Measurements from ENCODE around the gene TTF2.
"Not testable (repeated sequence)": the region's sequence is repeated elsewhere in the genome, so short reads cannot be mapped to it uniquely, and the experiment has no call there.

The TTF2 gene

DNA sequence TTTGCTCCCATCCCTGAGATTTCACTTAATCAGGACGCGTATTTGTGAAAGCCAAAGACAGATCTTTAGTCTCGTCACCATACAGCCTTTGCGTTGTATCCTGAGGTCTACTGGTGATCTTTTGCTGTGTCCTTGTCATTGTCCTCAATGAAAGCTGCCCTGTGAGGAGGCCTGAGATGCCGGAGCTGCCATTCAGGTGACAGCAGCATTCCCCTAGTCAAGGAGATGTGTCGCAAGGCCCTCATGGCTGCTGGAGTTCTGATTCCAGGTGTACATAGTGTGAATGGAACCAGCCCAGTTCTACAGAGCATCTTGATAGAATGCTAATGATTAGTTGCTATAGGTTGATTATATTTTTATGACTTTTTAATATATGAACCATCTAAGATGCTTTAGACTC lies 24.1 kb downstream of the TTF2 start:
- intact Hi-C loops (cut with DNase I), result no loop called here
- no peak for DNase-seq

- DNase-seq, result no peak
- intact Hi-C loops (cut with DNase I), result no loop called here
These were observed 27.6 kb downstream of the TTF2 start for GRCh38 chr1:117087686-117088085.

DNA sequence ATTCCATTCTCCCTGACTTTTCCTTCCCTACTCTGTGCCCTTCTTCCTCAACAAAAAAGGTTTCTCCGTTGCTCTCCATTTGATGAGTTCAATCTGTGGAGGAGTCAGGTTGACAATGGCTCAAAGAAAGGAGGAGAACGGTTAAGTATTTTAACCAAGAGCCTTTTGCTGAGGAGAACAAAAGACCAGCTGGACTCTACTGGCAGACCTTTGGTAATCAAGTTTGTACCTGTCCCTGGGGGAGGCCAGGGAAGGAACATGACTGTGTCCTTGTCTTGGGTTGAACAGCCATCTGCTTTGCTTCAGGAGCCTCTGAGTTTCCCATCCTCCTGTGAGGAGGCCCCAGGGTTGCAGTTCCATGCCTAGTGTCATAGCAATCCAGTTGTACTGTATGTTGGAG lies 29.9 kb downstream of the TTF2 start:
- intact Hi-C loops (cut with DNase I), result no loop called here

DNA sequence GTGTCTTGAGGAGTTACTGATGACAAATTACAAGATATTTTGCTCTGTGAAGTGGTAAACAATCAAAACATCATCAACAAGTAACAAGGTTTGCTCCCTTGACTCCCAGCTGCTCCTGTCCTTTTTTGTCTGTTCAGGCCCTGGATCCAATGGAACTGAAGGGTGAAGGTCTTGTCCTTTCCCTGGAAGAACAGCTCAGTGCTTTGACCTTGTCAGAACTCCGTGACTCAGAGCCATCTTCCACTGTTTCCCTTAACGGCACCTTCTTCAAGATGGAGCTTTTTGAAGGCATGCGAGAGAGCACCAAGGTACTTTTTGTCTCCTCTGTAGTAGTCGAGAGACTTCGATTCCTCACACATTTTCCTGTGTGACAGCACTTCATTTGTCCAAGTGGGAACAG lies 32.5 kb downstream of the TTF2 start:
- intact Hi-C loops (cut with DNase I), result no loop called here
- no peak for DNase-seq

More for the DNA sequence above, 29.9 kb downstream of the TTF2 start:
- no peak for DNase-seq

DNA sequence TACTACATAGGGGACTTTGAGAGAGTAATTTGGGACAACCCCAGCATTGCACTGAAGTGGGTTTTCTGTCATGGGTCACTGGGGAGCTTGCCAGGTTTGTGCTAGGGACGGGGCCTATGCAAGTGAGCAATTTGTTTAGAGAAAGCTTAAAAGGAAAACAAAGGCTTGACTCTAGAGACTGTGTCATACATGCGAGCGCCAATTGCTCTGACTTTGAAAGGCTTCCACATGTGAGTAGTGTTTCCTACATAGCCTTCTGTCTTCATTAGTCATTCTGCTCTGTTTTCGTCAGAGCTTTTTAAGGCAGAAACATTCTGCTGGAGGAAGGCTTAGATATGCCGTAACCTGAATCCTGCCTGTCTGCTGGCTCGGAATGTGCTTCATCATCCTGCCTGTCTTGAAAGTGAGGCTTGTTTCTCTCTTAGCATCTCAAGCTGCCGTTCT lies 33.0 kb downstream of the TTF2 start:
- intact Hi-C loops (cut with DNase I), result no loop called here
- peak in 4 of 10 donors; percentile 22 to 86 (median 46) for DNase-seq

GRCh38 chr1:117093870-117094621 lies 33.9 kb downstream of the TTF2 start:
- DNase-seq, result no peak
- intact Hi-C loops (cut with DNase I), result no loop called here

- intact Hi-C loops (cut with DNase I), result no loop called here
- DNase-seq, result no peak
These were observed 34.9 kb downstream of the TTF2 start for GRCh38 chr1:117094841-117095604.

DNA sequence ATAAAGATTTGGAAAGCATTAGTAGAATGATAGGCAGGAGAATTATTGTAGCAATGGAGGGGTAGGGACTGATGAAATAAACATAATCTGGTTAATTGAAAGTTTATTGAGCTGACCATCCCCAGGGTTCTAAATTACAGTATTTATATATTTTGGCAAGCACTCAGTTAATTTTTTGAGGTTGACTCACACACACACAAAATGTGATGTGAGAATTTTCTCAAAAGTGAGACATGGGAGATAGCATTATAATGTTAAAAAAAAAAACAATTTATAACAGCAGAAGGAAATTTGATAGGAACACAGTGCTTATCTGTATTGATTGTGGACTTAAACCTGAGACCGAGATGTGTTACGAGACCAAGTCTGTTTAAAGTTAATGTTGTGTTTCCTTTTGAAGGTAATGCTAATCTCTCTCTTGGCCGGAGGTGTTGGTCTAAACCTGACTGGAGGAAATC lies 36.9 kb downstream of the TTF2 start:
- intact Hi-C loops (cut with DNase I), result no loop called here
- DNase-seq, result no peak

DNA sequence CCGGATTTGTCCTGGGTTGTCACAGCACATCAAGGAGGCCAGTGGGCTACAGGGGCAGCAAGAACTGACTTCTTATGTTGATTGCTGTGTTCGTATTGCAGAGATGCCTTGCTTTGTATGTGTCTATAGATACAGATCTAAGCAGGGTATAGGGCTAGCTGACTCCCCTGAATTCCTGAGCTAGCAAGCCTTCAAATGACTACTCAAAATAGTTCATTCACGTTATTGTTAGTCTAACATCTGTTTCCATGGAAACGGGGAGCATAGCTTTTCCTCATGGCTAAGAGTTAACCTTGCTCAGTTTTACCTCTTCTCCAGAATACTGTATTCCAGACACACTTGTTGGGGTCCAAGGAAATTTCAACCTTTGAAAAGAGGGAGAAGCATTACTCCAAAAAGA lies 37.3 kb downstream of the TTF2 start:
- no peak for DNase-seq
- intact Hi-C loops (cut with DNase I), result no loop called here

DNA sequence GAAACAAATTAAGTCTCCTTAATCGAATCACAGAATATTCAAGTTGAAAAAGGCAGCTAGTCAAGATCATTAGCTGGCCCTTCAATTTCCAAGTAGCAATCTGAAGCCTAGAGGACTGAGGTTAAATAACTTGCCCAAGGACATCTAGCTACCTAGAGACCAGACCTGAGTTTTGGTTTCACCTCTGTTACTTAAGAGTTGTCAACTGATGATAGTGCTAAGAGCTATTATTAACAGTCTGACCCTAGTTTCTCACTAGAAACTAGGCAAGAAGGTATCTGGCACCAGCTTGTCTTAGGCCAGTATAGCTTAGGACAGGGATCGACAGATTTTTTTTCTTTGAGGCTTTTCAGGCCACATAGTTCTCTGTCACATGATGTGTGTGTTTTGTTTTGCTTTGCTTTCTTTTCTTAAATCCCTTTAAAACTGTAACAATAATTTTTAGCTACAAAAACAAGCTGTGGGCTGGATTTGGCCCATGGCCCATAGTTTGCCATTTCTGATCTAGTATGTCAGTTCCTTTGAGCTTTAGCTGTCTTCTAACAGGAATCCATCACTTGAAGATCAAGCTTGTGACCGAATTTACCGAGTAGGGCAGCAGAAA lies 38.3 kb downstream of the TTF2 start:
- intact Hi-C loops (cut with DNase I), result no loop called here
- no peak for DNase-seq

DNA sequence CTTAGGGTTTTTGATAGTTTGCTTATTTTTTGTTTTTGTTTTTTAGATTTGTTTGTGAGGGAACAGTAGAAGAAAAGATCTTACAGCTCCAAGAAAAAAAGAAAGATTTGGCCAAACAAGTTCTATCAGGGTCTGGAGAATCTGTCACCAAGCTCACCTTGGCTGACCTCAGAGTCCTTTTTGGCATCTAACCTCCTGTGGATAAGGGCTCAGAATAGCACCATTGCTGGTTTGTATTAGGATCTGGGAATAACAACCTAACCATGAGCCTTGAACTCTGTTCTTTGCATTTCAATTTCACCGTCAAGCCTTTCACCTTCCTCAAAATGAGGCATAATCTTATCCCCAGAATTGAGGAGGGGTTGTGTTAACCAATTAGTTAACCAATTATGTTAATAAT lies 41.2 kb downstream of the TTF2 start:
- DNase-seq, result no peak
- intact Hi-C loops (cut with DNase I), result no loop called here

GRCh38 chr1:117101858-117102257 lies 41.7 kb downstream of the TTF2 start:
- DNase-seq; intact Hi-C loops (cut with DNase I): not testable (repeated sequence)

GRCh38 chr1:117104986-117105385 lies 44.9 kb downstream of the TTF2 start:
- intact Hi-C loops (cut with DNase I), result no loop called here
- no peak for DNase-seq

DNA sequence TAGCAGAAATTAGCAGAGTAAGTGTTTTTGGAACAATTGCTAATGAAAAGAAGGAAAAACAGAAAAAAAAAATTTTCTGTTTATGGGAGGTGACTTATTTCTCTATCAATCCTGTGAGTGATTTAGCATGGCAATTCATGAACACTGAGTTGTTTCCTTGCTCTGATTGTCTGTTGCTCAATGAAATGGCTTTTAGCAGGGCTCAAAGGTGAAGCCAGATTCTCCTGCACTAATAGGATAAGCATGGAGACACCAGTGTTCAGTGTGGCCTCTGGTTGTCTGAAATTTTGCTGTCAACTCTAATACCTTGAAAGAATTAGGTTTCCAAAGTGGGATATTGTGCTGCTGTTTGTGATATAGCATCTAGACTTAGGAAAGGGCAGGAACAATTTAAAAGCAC lies 45.6 kb downstream of the TTF2 start:
- no peak for DNase-seq
- intact Hi-C loops (cut with DNase I), result no loop called here

DNA sequence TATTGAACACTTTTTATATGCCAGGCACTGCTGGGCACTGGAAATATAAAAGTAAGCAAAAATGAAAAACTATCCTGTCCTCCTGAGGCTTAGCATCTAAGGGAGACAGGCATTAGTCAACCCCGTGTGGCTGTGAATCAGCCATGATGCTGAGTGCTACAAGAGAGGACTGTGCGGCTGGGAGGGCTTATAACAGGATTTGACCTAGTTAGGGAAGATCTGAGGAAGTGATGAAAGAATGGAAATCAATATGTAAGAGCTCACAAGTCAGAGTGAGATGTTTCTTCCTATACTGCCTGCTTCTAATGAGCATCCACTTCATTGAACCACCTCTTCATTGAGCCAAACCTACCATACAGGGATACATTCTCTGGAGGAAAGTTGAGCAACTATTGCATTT lies 46.4 kb downstream of the TTF2 start:
- no peak for DNase-seq
- intact Hi-C loops (cut with DNase I), result no loop called here

DNA sequence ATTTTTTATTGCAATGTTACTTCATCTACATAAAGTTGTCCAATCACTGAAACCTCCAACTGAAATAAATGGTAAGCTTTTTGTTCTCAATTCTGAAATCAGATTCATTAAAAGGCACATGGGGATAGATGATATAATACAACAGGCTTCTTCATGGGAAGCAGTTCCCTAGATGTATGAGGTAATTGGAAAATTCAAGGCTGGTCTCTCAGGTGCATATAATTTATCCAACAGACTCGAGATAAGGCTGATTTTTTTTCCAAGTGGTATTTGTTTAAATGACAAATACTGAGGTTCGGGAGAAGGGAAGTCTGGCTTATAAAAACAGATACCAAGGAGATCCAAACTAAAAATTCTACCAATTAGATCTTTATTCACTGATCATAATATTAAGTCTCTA lies 47.2 kb downstream of the TTF2 start:
- intact Hi-C loops (cut with DNase I), result no loop called here
- no peak for DNase-seq

GRCh38 chr1:117110774-117111173 lies 50.6 kb downstream of the TTF2 start:
- DNase-seq, result no peak
- intact Hi-C loops (cut with DNase I), result no loop called here

GRCh38 chr1:117112047-117112717 lies 52.1 kb downstream of the TTF2 start:
- DNase-seq, result no peak
- intact Hi-C loops (cut with DNase I), result no loop called here

DNA sequence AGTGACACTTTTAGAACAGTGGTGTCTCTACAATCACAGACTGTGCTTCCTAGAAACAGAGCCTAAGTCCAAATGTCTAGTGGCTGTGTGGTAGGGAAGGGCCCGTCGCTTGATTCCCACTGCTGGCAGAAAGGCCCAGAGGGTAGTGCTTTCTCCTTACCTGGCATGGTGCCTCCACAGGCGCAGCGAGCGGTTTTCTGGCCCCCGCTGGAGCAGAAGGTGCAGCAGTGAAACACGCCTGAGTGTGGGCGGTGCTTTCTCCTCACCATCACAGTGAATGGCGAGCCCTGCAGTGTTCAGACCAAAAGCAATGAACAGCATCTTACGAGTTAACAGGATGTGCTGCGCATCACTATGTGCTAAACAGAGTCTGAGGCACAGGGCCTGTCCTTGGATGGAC lies 53.1 kb downstream of the TTF2 start:
- peak in 9 of 10 donors; percentile 16 to 95 (median 73) for DNase-seq
- intact Hi-C loops (cut with DNase I), result no loop called here

GRCh38 chr1:117114877-117115276 lies 54.8 kb downstream of the TTF2 start:
- intact Hi-C loops (cut with DNase I), result no loop called here
- DNase-seq, result no peak
